ENCODE measurements around the gene RPTOR.

RPTOR gene

GRCh38 chr17:80832266-80832676, 287.6 kb downstream of the RPTOR start:
- TF ChIP-seq CTCF (IDR thresholded peaks at IDR 0.05; ENCODE audit: low read depth, low read length): no peak
- peak; percentile 58 to 76 for DNase-seq (ENCODE audit: low read depth in 2 of 2)
- H3K4me3 ChIP-seq (replicated peaks in 1 of 2; ENCODE audit: low read depth in 2 of 2, low read length in 2 of 2): peak overlapping the region in 1 of 2 donors; percentile 43

- peak; percentile 98 for DNase-seq (ENCODE audit: low read depth in 2 of 2)
- H3K4me3 ChIP-seq (replicated peaks in 1 of 2; ENCODE audit: low read depth in 2 of 2, low read length in 2 of 2): peak overlapping the region; percentile 33 to 43
- TF ChIP-seq CTCF (IDR thresholded peaks at IDR 0.05; ENCODE audit: low read depth, low read length): no peak
Measured at GRCh38 chr17:80832888-80833583, 288.4 kb downstream of the RPTOR start.

GRCh38 chr17:80833952-80834892, 289.6 kb downstream of the RPTOR start:
- no peak for TF ChIP-seq CTCF (IDR thresholded peaks at IDR 0.05; ENCODE audit: low read depth, low read length)
- peak; percentile 76 to 79 for DNase-seq (ENCODE audit: low read depth in 2 of 2)
- H3K4me3 ChIP-seq (replicated peaks in 1 of 2; ENCODE audit: low read depth in 2 of 2, low read length in 2 of 2): peak overlapping the region in 1 of 2 donors; percentile 30

- DNase-seq (ENCODE audit: low read depth in 2 of 2): no peak
- no peak overlapping the region for H3K4me3 ChIP-seq (replicated peaks in 1 of 2; ENCODE audit: low read depth in 2 of 2, low read length in 2 of 2)
- TF ChIP-seq CTCF (IDR thresholded peaks at IDR 0.05; ENCODE audit: low read depth, low read length): no peak
Measured at GRCh38 chr17:80834893-80835275, 290.2 kb downstream of the RPTOR start.

- no peak overlapping the region for H3K4me3 ChIP-seq (replicated peaks in 1 of 2; ENCODE audit: low read depth in 2 of 2, low read length in 2 of 2)
- no peak for TF ChIP-seq CTCF (IDR thresholded peaks at IDR 0.05; ENCODE audit: low read depth, low read length)
- no peak for DNase-seq (ENCODE audit: low read depth in 2 of 2)
Measured at GRCh38 chr17:80835816-80836657, 291.4 kb downstream of the RPTOR start.

GRCh38 chr17:80836658-80836965, 292.0 kb downstream of the RPTOR start:
- DNase-seq (ENCODE audit: low read depth in 2 of 2): no peak
- no peak overlapping the region for H3K4me3 ChIP-seq (replicated peaks in 1 of 2; ENCODE audit: low read depth in 2 of 2, low read length in 2 of 2)

More at GRCh38 chr17:80836658-80836965, 292.0 kb downstream of the RPTOR start:
- no peak for TF ChIP-seq CTCF (IDR thresholded peaks at IDR 0.05; ENCODE audit: low read depth, low read length)

Data from cardiac fibroblast (primary cell).